Karpas-422 (cell line): ENCODE data around the gene DAZAP2. TPM values are rescaled to one million over a fixed set of nuclear protein-coding genes. Genes with fewer than 3 reads are reported as not detected.
"Not testable (repeated sequence)": the region's sequence is repeated elsewhere in the genome, so short reads cannot be mapped to it uniquely, and the experiment has no call there.

Experiments used
- DNase-seq: peaks from one replicate; pipeline ENCODE4 v3.0.0-alpha.2; 2015
- H2AFZ ChIP-seq: fragments of 200-600 bp; sonication (generic); 2 replicates; pipeline ENCODE4 v1.6.1; 2014; ENCODE audit warnings: antibody characterized with exemption, low read length, mixed read lengths
- H3K27ac ChIP-seq: fragments of 200-600 bp; sonication (generic); 2 replicates; pipeline ENCODE4 v1.5.1; 2014; ENCODE audit warnings: mild to moderate bottlenecking, low read length, moderate library complexity
- H3K27me3 ChIP-seq: fragments of 200-600 bp; sonication (generic); 2 replicates; pipeline ENCODE4 v1.6.1; 2014; ENCODE audit warnings: low read length, mixed read lengths
- H3K36me3 ChIP-seq: fragments of 200-600 bp; sonication (generic); 2 replicates; pipeline ENCODE4 v1.6.1; 2014; ENCODE audit warnings: low read length, mixed read lengths; ENCODE audit not compliant: insufficient read depth
- H3K4me1 ChIP-seq: fragments of 200-600 bp; sonication (generic); 2 replicates; pipeline ENCODE4 v1.6.1; 2014; ENCODE audit warnings: mild to moderate bottlenecking, low read length, mixed read lengths
- H3K4me2 ChIP-seq: fragments of 200-600 bp; sonication (generic); 2 replicates; pipeline ENCODE4 v1.6.1; 2014; ENCODE audit warnings: low read length, low read depth, mild to moderate bottlenecking; ENCODE audit not compliant: poor library complexity, severe bottlenecking
- H3K4me3 ChIP-seq: fragments of 200-600 bp; sonication (generic); 2 replicates; pipeline ENCODE4 v1.5.1; 2014; ENCODE audit warnings: mild to moderate bottlenecking, antibody characterized with exemption, low read length, mixed read lengths
- H3K79me2 ChIP-seq: fragments of 200-600 bp; sonication (generic); 2 replicates; pipeline ENCODE4 v1.6.1; 2014; ENCODE audit warnings: mild to moderate bottlenecking, low read length, mixed read lengths
- H3K9ac ChIP-seq: fragments of 200-600 bp; sonication (generic); 2 replicates; pipeline ENCODE4 v1.6.0; 2014; ENCODE audit warnings: low read length
- H3K9me2 ChIP-seq: fragments of 200-600 bp; sonication (generic), shearing (Covaris generic); replicated peaks from 2 replicates; pipeline ENCODE4 v1.6.0; 2014; ENCODE audit warnings: mild to moderate bottlenecking, low read length, moderate library complexity; ENCODE audit not compliant: insufficient read depth
- H3K9me3 ChIP-seq: fragments of 300-700, 200-600 bp; sonication (generic); 2 replicates; pipeline ENCODE4 v1.6.1; 2014; ENCODE audit warnings: low read length, mixed read lengths
- H4K20me1 ChIP-seq: fragments of 200-600 bp; sonication (generic); 2 replicates; pipeline ENCODE4 v1.6.1; 2014; ENCODE audit warnings: mild to moderate bottlenecking, antibody characterized with exemption, low read length, low read depth; ENCODE audit not compliant: insufficient read depth
- total RNA-seq: library from RNA; depleted of rRNA; stranded (reverse); fragments of >200 nt; shearing (Covaris generic); gene quantifications from 2 replicates; pipeline ENCODE4 v1.2.3, GENCODE V29; 2014; ENCODE audit warnings: low replicate concordance

The DAZAP2 gene
- total RNA-seq, 1 experiment from 2014 or later = 362 TPM

DNA sequence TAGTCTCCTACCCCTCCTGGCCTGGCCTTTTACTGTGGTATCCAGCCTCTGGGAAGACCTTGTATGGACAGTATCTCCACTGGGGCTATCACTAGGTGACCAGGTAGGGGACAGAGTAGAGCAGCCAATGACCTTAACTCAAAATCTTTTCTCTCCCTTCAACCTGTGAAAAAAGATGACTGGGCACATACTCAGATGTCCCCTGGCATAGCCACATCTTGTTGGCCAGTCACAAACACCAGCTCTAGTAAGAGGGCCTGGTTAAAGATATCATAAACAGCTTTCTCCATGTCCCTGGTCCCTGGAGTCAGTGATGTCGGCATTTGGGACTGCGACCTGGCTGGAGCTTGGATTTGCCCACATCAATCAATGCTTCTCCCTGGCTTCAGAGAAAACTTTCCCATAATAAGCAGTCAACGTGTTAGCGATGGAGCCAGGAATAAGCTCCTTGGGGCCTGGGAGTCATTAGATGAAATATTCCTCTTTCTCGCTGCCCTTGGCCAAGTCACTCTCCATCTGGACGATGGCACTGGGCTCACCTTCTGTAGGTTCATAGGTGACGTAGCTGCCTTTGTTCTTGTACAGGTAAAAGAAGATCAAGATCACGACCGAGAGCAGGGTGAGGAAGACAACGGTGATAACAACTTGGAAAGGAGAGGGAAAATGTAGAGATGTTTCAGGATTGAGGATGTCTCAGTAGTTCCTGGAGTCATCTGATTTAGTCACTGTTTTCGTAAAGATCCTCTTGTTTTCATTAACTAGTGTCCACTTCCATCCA lies 7.0 kb downstream of the DAZAP2 start:
- no peak overlapping the region for H3K27ac ChIP-seq
- H3K9me3 ChIP-seq = no peaks in the 10 kb centered on the region
- H3K27me3 ChIP-seq = no peaks in the 10 kb centered on the region
- no peak for DNase-seq
- H3K79me2 ChIP-seq = peaks cover 6% of the 10 kb centered on the region
- H3K4me2 ChIP-seq = peak overlapping the region; percentile 2
- no peak overlapping the region for H3K9ac ChIP-seq
- peaks cover 12% of the 10 kb centered on the region; the same call in 1 of the 2 replicates for H3K36me3 ChIP-seq
- H3K4me3 ChIP-seq = no peak overlapping the region
- H3K9me2 ChIP-seq = no peaks in the 10 kb centered on the region
- no peaks in the 10 kb centered on the region for H4K20me1 ChIP-seq
- no peak overlapping the region for H2AFZ ChIP-seq
- H3K4me1 ChIP-seq = peaks cover 12% of the 10 kb centered on the region

DNA sequence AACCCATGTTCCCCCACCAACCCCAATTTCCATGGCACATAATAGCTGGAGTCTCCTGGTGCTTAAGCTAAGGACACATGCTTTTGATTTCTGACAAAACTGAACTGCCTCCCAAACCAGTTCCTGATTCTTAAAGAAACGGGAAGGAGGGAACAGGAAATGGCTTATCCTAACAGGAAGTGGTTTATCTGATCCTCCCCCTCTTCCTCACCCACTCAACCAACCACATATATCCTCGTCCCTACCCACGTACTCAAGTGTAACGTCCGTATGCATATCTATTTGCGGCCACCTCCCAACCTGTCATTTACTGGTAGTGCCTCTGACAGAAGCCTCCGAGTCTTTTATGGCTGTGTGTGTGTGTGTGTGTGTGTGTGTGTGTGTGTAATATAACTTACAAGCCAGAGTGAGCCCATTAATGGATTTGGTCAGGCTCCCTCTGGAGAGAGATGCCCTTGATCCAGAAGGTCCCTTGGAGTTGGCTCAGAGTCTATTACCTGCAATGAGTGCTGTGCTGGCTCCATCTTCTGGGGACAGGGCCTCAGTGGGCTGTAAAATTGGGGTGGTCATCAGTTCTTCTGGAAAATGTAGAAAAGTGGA lies 7.7 kb downstream of the DAZAP2 start:
- Histone ChIP-seq H3K4me1 (peaks cover 12% of the 10 kb centered on the region), H3K79me2 (no peaks in the 10 kb centered on the region), H3K27ac (no peak overlapping the region), H4K20me1 (no peaks in the 10 kb centered on the region), H3K9me2 (no peaks in the 10 kb centered on the region), H2AFZ (no peak overlapping the region), H3K36me3 (peaks cover 5% of the 10 kb centered on the region; the same call in 1 of the 2 replicates), H3K4me3 (no peak overlapping the region), H3K4me2 (peak overlapping the region; percentile 2), H3K27me3 (no peaks in the 10 kb centered on the region), H3K9me3 (no peaks in the 10 kb centered on the region), H3K9ac (no peak overlapping the region)
- peak; percentile 53 for DNase-seq

DNA sequence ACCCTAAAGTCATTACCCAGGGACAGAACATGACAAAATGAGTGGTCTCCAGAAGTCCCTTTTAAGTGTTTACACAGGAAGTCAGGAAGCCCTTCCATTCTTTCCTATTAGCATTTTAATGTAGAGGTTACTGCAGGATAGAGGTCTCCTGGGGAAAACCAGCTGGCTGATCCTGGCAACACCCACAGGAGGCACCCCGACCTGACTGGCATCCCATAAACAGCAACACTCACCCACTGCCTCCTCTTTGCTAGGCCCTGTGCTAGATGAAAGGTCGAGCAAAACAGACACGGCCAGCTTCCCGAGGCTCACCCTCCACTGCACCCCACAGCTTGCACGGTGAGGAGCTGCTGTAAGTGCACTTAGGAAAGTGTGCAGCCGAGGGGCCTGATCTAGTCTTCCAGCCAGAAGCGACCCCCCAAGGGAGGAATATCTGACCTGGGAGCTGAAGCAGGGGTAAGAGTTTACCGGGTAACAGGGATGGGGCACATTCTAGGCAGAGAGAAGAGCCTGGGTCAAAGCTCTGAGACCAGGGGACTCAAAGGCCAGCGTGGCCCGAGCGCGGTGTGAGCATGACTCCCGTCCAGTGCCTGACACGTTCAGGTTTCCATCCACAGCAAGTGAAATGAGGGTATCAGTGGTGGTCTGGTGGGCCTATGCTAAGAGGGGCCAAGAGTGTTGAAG lies 9.0 kb downstream of the DAZAP2 start:
- Histone ChIP-seq H3K79me2 (no peaks in the 10 kb centered on the region), H3K4me2 (no peak overlapping the region), H3K9me3 (no peaks in the 10 kb centered on the region), H3K4me1 (peaks cover 12% of the 10 kb centered on the region), H3K27me3 (no peaks in the 10 kb centered on the region), H3K9ac (no peak overlapping the region), H2AFZ (no peak overlapping the region), H4K20me1 (no peaks in the 10 kb centered on the region), H3K9me2 (no peaks in the 10 kb centered on the region), H3K36me3 (peaks cover 4% of the 10 kb centered on the region; the same call in 1 of the 2 replicates), H3K4me3 (no peak overlapping the region), H3K27ac (no peak overlapping the region)
- no peak for DNase-seq

DNA sequence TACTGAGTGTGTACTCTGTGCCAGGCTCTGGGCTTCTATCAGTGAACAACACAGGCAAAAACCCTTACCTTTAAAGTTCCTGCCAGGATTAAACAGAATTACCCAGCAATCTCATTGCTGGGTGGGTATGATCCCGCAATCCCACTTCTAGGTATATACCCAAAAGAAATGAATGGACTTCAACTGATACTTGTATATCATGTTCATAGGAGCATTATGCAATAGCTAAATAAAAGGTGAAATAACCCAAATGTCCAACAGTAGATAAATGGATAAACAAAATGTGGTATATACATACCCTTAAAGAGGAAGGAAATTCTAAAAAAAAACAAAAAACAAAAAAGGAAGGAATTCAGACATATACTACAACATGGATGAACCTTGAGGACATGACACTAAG lies 14.7 kb downstream of the DAZAP2 start:
- H3K27ac ChIP-seq = no peak overlapping the region
- no peak overlapping the region for H3K9ac ChIP-seq
- DNase-seq = no peak
- H3K4me2 ChIP-seq = no peak overlapping the region
- no peaks in the 10 kb centered on the region for H3K27me3 ChIP-seq
- no peaks in the 10 kb centered on the region for H3K9me3 ChIP-seq
- no peaks in the 10 kb centered on the region for H3K4me1 ChIP-seq
- H3K79me2 ChIP-seq = no peaks in the 10 kb centered on the region
- H4K20me1 ChIP-seq = no peaks in the 10 kb centered on the region
- no peaks in the 10 kb centered on the region for H3K36me3 ChIP-seq
- no peaks in the 10 kb centered on the region for H3K9me2 ChIP-seq
- H3K4me3 ChIP-seq = no peak overlapping the region
- H2AFZ ChIP-seq = no peak overlapping the region

DNA sequence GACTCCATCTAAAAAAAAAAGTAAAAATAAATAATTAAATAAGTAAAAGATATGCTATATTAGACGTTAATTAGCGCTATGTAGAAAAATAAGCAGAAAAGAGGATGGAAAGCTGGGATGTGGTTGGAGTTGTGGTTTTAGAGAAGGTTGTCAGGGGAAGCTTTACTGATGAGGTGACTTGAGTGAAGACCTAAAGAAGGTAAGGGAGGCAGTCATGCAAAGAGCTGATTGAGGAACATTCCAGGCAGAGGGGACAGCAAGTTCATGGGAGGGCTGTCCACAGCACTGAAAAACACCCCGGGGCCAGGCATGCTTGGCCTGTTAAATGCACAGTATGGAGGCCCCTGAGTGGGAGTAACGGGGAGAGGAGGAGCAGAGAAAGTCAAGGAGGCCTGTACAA lies 15.9 kb downstream of the DAZAP2 start:
- H3K9me3 ChIP-seq = no peaks in the 10 kb centered on the region
- H3K4me1 ChIP-seq = no peaks in the 10 kb centered on the region
- no peaks in the 10 kb centered on the region for H4K20me1 ChIP-seq
- H3K9me2 ChIP-seq = no peaks in the 10 kb centered on the region
- H2AFZ ChIP-seq = no peak overlapping the region
- H3K36me3 ChIP-seq = no peaks in the 10 kb centered on the region
- H3K9ac ChIP-seq = no peak overlapping the region
- H3K79me2 ChIP-seq = no peaks in the 10 kb centered on the region
- H3K4me2 ChIP-seq = no peak overlapping the region
- no peak for DNase-seq
- no peak overlapping the region for H3K4me3 ChIP-seq
- no peaks in the 10 kb centered on the region for H3K27me3 ChIP-seq
- H3K27ac ChIP-seq = no peak overlapping the region

DNA sequence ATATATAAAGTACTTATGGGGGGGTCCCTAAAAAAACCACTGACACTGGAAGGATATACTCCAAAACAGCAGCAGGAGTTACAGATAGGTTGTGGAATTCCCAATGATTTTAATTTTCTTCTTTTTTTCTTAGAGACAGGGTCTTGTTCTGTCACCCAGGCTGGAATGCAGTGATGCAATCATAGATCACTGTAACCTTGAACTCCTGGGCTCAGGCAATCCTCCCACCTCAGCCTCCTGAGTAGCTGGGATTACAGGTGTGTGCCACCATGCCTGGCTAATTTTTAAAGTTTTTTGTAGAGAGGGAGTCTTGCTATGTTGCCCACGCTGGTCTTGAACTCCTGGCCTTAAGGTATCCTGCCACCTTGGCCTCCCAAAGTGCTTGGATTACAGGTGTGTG lies 21.0 kb downstream of the DAZAP2 start:
- not testable (repeated sequence) for H3K27me3 ChIP-seq, H3K4me1 ChIP-seq, H3K27ac ChIP-seq, H3K36me3 ChIP-seq, H3K9ac ChIP-seq, H4K20me1 ChIP-seq, H2AFZ ChIP-seq, H3K9me2 ChIP-seq, DNase-seq, H3K4me2 ChIP-seq, H3K4me3 ChIP-seq, H3K9me3 ChIP-seq, H3K79me2 ChIP-seq

DNA sequence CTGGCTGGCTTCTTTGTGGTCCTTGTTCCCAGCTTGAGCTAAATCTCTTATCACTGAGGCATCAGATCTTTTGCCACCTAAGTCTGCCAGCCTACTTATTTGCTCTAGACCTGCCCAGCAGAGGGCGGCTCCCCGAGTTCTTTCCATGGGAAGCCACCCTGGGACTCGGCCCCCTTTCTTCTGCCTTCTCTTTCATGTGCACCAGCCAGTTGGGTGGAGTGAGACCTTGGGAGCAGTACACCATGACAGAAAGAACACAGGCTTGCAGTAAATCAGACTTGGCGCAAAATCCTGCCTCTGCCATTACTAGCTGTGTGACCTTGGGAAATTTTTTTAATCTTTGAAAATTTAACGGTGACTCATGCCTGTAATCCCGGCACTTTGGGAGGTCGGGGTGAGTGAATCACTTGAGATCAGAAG lies 24.1 kb downstream of the DAZAP2 start:
- Histone ChIP-seq H3K9ac (no peak overlapping the region), H3K4me1 (peaks cover 7% of the 10 kb centered on the region), H3K9me3 (no peaks in the 10 kb centered on the region), H3K79me2 (no peaks in the 10 kb centered on the region), H2AFZ (no peak overlapping the region), H3K36me3 (no peaks in the 10 kb centered on the region), H3K27me3 (no peaks in the 10 kb centered on the region), H3K27ac (no peak overlapping the region), H3K4me2 (no peak overlapping the region), H4K20me1 (no peaks in the 10 kb centered on the region), H3K4me3 (no peak overlapping the region), H3K9me2 (no peaks in the 10 kb centered on the region)
- DNase-seq = peak; percentile 80

DNA sequence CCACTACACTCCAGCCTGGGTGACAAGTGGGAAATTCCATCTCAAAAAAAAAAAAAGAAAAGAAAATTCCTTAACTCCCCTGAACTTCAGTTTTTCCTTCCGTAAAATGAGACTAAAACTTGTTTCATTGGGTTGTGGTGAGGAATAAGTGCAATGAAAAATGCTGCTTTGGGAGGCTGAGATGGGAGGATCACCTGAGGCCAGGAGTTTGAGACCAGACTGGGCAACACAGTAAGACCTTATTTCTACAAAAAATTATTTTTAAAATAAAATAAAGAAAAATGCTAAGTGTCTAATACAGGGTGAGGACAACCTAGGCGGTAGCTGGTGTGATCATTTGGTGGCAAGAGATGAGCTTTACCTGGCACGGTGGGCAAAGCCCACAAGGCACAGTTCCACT lies 24.7 kb downstream of the DAZAP2 start:
- H3K9me3 ChIP-seq = no peaks in the 10 kb centered on the region
- H3K4me1 ChIP-seq = peaks cover 7% of the 10 kb centered on the region
- H4K20me1 ChIP-seq = no peaks in the 10 kb centered on the region
- no peak overlapping the region for H2AFZ ChIP-seq
- DNase-seq = no peak
- H3K9me2 ChIP-seq = no peaks in the 10 kb centered on the region
- no peaks in the 10 kb centered on the region for H3K79me2 ChIP-seq
- no peak overlapping the region for H3K4me3 ChIP-seq
- H3K9ac ChIP-seq = no peak overlapping the region
- H3K4me2 ChIP-seq = no peak overlapping the region
- H3K36me3 ChIP-seq = no peaks in the 10 kb centered on the region
- no peaks in the 10 kb centered on the region for H3K27me3 ChIP-seq
- H3K27ac ChIP-seq = no peak overlapping the region
